Fibroblast of peridontal ligament (primary cell): ENCODE data around the gene TSSK3.

Source experiments
- DNase-seq: peaks from one replicate; pipeline ENCODE4 v3.0.0-alpha.2; 2010; ENCODE audit errors: extremely low read depth

Gene TSSK3

DNA sequence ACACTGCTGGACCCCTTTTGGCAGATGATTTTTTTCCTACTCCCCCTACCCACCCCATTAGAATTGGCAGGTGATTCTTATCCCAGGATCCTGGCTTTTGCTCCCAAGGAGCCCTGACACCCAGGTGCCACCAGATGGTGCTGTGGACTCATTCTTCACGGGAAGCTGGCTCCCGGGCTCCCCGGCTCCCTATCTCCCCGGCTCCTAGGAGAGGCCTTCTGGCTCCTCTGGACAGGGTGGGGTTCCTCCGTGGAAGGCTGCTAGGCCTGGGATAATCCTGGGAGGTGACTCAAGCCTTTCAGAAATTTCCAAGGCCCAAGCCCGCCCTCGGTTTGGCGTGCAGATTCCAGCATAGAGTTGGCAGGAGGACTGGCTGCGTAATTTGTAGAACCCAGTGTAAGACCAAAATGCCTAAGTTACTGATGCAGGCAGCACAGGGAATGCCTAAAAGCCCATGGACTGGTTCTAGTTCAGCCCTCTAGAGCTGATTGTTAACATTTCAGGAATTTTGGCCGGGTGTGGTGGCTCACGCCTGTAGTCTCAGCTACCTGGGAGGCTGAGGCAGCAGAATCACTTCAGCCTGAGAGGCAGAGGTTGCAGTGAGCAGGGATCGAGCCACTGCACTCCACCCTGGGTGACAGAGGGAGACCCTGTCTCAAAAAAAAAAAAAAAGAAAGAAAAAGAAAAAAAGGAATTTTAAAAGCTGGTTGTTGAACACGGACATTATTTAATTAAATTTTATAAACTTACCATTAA lies 38.7 kb downstream of the TSSK3 start:
- DNase-seq: peak; percentile 96

DNA sequence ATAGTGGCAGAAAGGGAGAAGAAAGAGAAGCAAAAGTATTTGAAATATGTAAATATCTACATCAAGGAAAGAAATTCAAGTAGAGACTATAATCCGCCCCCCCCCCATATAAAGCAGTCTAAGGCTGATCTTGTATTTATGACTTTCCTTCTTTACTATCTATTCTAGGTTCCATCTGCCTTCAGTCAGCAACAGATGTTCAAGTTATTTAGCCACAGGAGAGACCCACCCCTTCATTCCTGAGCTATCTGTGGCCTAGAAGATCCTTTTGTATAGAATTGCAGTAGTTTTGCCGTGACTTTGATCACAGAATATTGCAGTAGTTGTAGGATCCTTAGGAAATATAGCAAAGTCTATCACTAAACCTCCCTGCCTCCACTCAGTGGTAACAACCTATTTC lies 42.6 kb downstream of the TSSK3 start:
- no peak for DNase-seq

DNA sequence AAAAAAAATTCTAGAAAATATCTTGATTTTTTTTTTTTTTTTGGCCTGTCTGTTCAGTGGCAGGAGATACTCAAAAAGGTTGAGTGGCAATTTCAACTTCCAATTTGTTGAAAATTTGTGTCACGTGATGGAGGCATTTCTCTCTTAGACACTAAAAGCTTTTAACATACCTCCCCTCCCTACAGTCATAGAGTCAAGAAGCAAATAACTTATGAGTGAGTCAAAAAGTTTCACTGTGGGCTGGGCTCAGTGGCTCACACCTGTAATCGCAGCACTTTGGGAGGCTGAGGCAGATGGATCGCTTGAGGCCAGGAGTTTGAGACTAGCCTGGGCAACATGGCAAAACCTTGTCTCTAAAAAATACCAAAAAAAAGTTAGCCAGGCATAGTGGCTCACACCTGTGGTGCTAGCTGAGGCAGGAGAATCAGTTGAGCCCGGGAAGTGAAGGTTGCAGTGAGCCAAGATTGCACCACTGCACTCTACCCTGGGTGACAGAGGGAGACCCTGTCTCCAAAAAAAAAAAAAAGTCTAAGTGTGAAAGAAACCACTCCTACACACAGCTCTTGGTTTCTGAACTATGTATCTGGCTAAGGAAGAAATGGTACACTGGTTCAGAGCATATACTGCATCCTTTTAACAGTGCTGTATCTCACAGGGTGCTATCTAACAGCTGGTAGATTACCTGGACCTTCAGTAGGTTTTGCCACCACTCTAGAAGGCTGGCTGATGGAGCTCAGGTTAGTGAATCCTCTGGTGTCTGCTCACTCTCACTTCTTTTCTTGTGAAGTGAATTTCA lies 43.5 kb downstream of the TSSK3 start:
- DNase-seq: no peak

DNA sequence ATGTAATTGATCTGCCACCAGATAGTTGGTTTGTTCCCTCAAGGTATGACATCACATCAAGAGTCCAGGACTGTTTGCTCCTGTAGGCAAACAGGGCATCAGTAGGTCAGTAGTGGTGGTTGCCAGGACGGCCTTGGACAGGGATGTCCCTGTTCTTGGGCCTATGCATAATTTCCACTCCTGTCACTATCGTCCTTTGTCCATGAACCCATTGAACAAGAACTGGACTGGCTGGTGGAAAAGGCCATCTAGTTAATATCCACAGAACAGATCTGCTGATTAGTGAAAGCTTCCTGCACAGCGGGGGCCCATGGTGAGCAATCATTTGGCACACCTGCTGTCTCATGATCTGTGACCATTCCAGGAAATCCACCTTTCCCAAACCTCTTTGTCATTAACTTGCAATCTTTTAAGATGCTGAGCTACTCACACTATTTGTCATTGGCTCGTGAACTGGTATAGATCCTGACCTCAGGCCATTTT lies 44.3 kb downstream of the TSSK3 start:
- DNase-seq: no peak

DNA sequence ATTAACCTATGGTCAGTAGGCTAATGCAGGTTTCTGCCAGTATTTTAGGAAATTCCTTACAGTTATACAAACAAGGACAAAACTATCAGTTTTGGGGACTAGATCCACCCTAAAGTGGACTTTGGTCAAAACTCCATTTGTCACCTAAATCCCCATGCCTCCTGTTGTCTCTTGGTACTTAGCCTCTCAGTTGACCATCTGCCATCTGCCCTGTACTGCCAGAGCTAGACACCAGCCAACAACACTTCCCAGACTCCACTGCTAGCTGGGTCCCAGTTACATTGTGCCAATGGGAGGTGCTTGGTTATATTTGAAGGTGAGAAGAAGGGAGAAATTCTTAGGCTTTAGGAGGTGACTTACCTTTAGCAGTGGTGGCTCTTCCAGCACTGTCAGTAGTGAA lies 48.9 kb downstream of the TSSK3 start:
- DNase-seq: no peak

DNA sequence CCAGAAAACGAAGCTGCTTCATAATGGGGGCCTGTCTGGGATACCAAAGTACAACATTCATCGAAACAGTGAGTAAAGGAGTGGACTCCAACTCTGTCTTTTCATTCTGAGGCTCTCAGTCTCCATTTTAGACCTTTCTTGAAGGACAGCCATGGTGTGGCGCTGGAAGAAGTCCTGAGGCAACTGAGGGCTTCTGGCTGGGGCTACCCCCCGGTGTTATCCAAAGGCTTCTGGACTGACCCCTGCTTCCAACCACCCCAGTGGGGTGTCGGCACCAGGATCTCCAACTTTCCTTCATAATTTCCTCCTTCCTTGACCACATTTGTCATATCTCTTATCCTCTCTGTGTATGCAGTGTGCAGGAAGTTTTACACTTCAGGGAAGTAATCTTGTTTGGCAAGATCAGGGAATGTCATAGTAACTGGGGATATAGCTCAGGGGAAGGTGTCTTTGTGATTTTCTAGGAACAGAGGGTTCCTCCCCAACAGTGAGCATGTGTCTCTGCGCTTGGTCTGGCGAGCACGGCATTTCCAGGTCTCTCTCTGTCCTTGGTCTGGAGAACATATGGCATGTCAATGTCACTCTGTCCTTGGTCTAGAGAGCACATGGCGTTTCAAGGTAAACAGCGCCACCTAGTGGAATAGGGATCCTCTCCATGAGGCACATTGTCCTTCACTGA lies 51.3 kb downstream of the TSSK3 start:
- DNase-seq: peak; percentile 79
